H9 (cell line): ENCODE data around the gene COTL1. TPM values are rescaled to one million over a fixed set of nuclear protein-coding genes. Genes with fewer than 3 reads are reported as not detected.

Experiments used
- DNase-seq: peaks from one replicate; pipeline ENCODE4 v3.0.0-alpha.2; 2017
- H2AFZ ChIP-seq: one replicate; pipeline ENCODE4 v1.6.1; 2013; ENCODE audit warnings: mild to moderate bottlenecking, low read length, control low read depth, moderate library complexity
- H2AK5ac ChIP-seq: 2 replicates; pipeline ENCODE4 v1.6.1; 2013; ENCODE audit warnings: low read length, control low read depth, mixed read lengths; ENCODE audit not compliant: insufficient read length
- H2BK120ac ChIP-seq: one replicate; pipeline ENCODE4 v1.6.1; 2013; ENCODE audit warnings: low read depth, mild to moderate bottlenecking, low read length, control low read depth, inconsistent platforms; ENCODE audit not compliant: poor library complexity, severe bottlenecking
- H2BK12ac ChIP-seq: 2 replicates; pipeline ENCODE4 v1.6.1; 2013; ENCODE audit warnings: low read length, control low read depth, mixed read lengths, low read depth; ENCODE audit not compliant: insufficient read length
- H2BK15ac ChIP-seq: 2 replicates; pipeline ENCODE4 v1.6.1; 2013; ENCODE audit warnings: low read depth, low read length, control low read depth
- H2BK20ac ChIP-seq: one replicate; pipeline ENCODE4 v1.6.1; 2013; ENCODE audit warnings: low read depth, mild to moderate bottlenecking, low read length, control low read depth, inconsistent platforms; ENCODE audit not compliant: poor library complexity, severe bottlenecking
- H2BK5ac ChIP-seq: 2 replicates; pipeline ENCODE4 v1.6.1; 2013; ENCODE audit warnings: low read length, control low read depth, mixed read lengths; ENCODE audit not compliant: insufficient read length
- H3K14ac ChIP-seq: 2 replicates; pipeline ENCODE4 v1.6.1; 2013; ENCODE audit warnings: low read length, control low read depth; ENCODE audit not compliant: insufficient read depth
- H3K18ac ChIP-seq: 2 replicates; pipeline ENCODE4 v1.6.1; 2013; ENCODE audit warnings: low read depth, mild to moderate bottlenecking, mixed read lengths, low read length, control low read depth; ENCODE audit not compliant: insufficient read length
- H3K23ac ChIP-seq: 2 replicates; pipeline ENCODE4 v1.6.1; 2013; ENCODE audit warnings: low read length, control low read depth, mixed read lengths, low read depth; ENCODE audit not compliant: insufficient read length
- H3K23me2 ChIP-seq: 2 replicates; pipeline ENCODE4 v1.6.1; 2013; ENCODE audit warnings: low read depth, mild to moderate bottlenecking, mixed read lengths, low read length, control low read depth; ENCODE audit not compliant: insufficient read length, poor library complexity, severe bottlenecking
- H3K27ac ChIP-seq: 2 replicates; pipeline ENCODE4 v1.5.1; 2013; ENCODE audit warnings: low read length, control low read depth, mixed read lengths, low read depth; ENCODE audit not compliant: insufficient read length
- H3K27me3 ChIP-seq: 2 replicates; pipeline ENCODE4 v1.6.1; 2013; ENCODE audit warnings: low read length, control low read depth, inconsistent platforms; ENCODE audit not compliant: insufficient read depth
- H3K4ac ChIP-seq: 2 replicates; pipeline ENCODE4 v1.6.1; 2013; ENCODE audit warnings: low read depth, mild to moderate bottlenecking, control low read depth, inconsistent platforms, low read length, moderate library complexity
- H3K4me1 ChIP-seq: 2 replicates; pipeline ENCODE4 v1.6.1; 2013; ENCODE audit warnings: low read length, control low read depth, inconsistent platforms; ENCODE audit not compliant: insufficient read depth
- H3K4me2 ChIP-seq: 2 replicates; pipeline ENCODE4 v1.6.1; 2013; ENCODE audit warnings: low read length, control low read depth, mixed read lengths; ENCODE audit not compliant: insufficient read length, insufficient read depth
- H3K56ac ChIP-seq: 2 replicates; pipeline ENCODE4 v1.6.1; 2013; ENCODE audit warnings: low read depth, mild to moderate bottlenecking, mixed read lengths, low read length, control low read depth; ENCODE audit not compliant: insufficient read length
- H3K79me1 ChIP-seq: 2 replicates; pipeline ENCODE4 v1.6.1; 2013; ENCODE audit warnings: low read depth, mild to moderate bottlenecking, moderate library complexity, low read length, control low read depth, inconsistent platforms; ENCODE audit not compliant: insufficient read depth, poor library complexity, severe bottlenecking
- H3K79me2 ChIP-seq: 2 replicates; pipeline ENCODE4 v1.6.1; 2013; ENCODE audit warnings: low read length, control low read depth, inconsistent platforms; ENCODE audit not compliant: insufficient read depth
- H3K9ac ChIP-seq: 2 replicates; pipeline ENCODE4 v1.6.1; 2013; ENCODE audit warnings: low read length, control low read depth, mixed read lengths; ENCODE audit not compliant: insufficient read length; ENCODE audit errors: extremely low read depth
- H3K9me3 ChIP-seq: one replicate; pipeline ENCODE4 v1.6.1; 2013; ENCODE audit warnings: low read depth, low read length, inconsistent platforms; ENCODE audit not compliant: control insufficient read depth
- H3T11ph ChIP-seq: one replicate; pipeline ENCODE4 v1.6.1; 2013; ENCODE audit warnings: mild to moderate bottlenecking, low read length, control low read depth, inconsistent platforms
- H4K20me1 ChIP-seq: one replicate; pipeline ENCODE4 v1.6.1; 2013; ENCODE audit not compliant: control insufficient read depth, insufficient read length, insufficient read depth
- H4K5ac ChIP-seq: 2 replicates; pipeline ENCODE4 v1.6.1; 2013; ENCODE audit warnings: low read depth, mild to moderate bottlenecking, mixed read lengths, low read length, control low read depth; ENCODE audit not compliant: insufficient read length
- H4K8ac ChIP-seq: replicated peaks from 2 replicates; pipeline ENCODE4 v1.6.1; 2013; ENCODE audit warnings: low read length, control low read depth, mixed read lengths, low read depth; ENCODE audit not compliant: insufficient read length
- H4K91ac ChIP-seq: 2 replicates; pipeline ENCODE4 v1.6.1; 2013; ENCODE audit warnings: low read depth, mild to moderate bottlenecking, moderate library complexity, mixed read lengths, low read length, control low read depth; ENCODE audit not compliant: insufficient read length
- H3K27ac Mint-ChIP-seq, 3 experiments: 2 replicates in 2 of 3; 3 replicates in 1 of 3; pipeline ENCODE4 v1.8.0; 2020 to 2021; ENCODE audit warnings: mixed read lengths in 3 of 3, mild to moderate bottlenecking in 1 of 3, moderate library complexity in 1 of 3
- H3K27me3 Mint-ChIP-seq: 2 replicates; pipeline ENCODE4 v1.8.0; 2021; ENCODE audit warnings: low read depth, mild to moderate bottlenecking, moderate library complexity, mixed read lengths
- H3K36me3 Mint-ChIP-seq, 3 experiments: 2 replicates in 2 of 3; 3 replicates in 1 of 3; pipeline ENCODE4 v1.8.0; 2020 to 2021; ENCODE audit warnings: low read depth in 3 of 3, mixed read lengths in 3 of 3; ENCODE audit not compliant: insufficient read depth in 1 of 3
- H3K4me1 Mint-ChIP-seq, 2 experiments: 2 replicates each; pipeline ENCODE4 v1.8.0; 2020; ENCODE audit warnings: mixed read lengths in 2 of 2
- H3K4me3 Mint-ChIP-seq, 2 experiments: 2 replicates in 1 of 2; 3 replicates in 1 of 2; pipeline ENCODE4 v1.8.0; 2020 to 2021; ENCODE audit warnings: mild to moderate bottlenecking in 2 of 2, mixed read lengths in 2 of 2, moderate library complexity in 1 of 2
- H3K9me3 Mint-ChIP-seq, 2 experiments: 2 replicates in 1 of 2; 3 replicates in 1 of 2; pipeline ENCODE4 v1.8.0; 2020; ENCODE audit warnings: mild to moderate bottlenecking in 2 of 2, mixed read lengths in 2 of 2, moderate library complexity in 1 of 2
- WGBS: extraction: QIAGEN DNeasy Blood & Tissue Kit; methylation state at CpG from one replicate; pipeline ENCODE4 v1.1.7; 2013; ENCODE audit warnings: missing lambda C conversion rate, low lambda C conversion rate, mixed read lengths; ENCODE audit not compliant: insufficient read length; ENCODE audit errors: extremely low coverage; 5-methylcytosine and 5-hydroxymethylcytosine counted together
- total RNA-seq: library from RNA; stranded (reverse); gene quantifications from 2 replicates; pipeline ENCODE4 v1.2.1, GENCODE V29; 2021
- TF ChIP-seq, protein P1 (sequence below): fragments of 200-600 bp; sonication (generic); conservative IDR thresholded peaks from 3 replicates; pipeline ENCODE4 v1.8.0; 2021; ENCODE audit warnings: antibody characterized with exemption, mild to moderate bottlenecking

The COTL1 gene
- total RNA-seq, 1 experiment from 2014 or later: 81.4 TPM

- no peak overlapping the region for H3K27ac Mint-ChIP-seq
- no peak overlapping the region for H3K4me3 Mint-ChIP-seq
Observed at GRCh38 chr16:84534815-84535214, 83.1 kb downstream of the COTL1 start.

More at GRCh38 chr16:84534815-84535214, 83.1 kb downstream of the COTL1 start:
- Histone ChIP-seq H3K4ac (no peak overlapping the region), H4K8ac (no peak overlapping the region), H2BK15ac (no peak overlapping the region), H3K4me2 (no peak overlapping the region), H2BK12ac (no peak overlapping the region), H3T11ph (no peak overlapping the region), H2BK20ac (no peak overlapping the region), H3K56ac (no peak overlapping the region), H2BK5ac (no peak overlapping the region), H3K9me3 (no peaks in the 10 kb centered on the region), H3K14ac (no peak overlapping the region), H4K20me1 (no peaks in the 10 kb centered on the region), H3K18ac (peak overlapping the region; percentile 2), H4K91ac (no peak overlapping the region), H3K23me2 (no peaks in the 10 kb centered on the region), H3K79me2 (no peaks in the 10 kb centered on the region), H2BK120ac (no peak overlapping the region), H3K27ac (no peak overlapping the region), H3K27me3 (no peaks in the 10 kb centered on the region), H2AFZ (no peak overlapping the region), H3K79me1 (no peaks in the 10 kb centered on the region), H3K9ac (no peak overlapping the region), H2AK5ac (no peak overlapping the region), H3K4me1 (peaks cover 17% of the 10 kb centered on the region), H3K23ac (no peak overlapping the region), H4K5ac (no peak overlapping the region)
- Mint-ChIP-seq H3K4me1 (peaks cover 39 to 49% of the 10 kb centered on the region in 2 experiments), H3K9me3 (peaks cover 4 to 8% of the 10 kb centered on the region in 2 experiments; a peak in 3 of 5 replicates), H3K36me3 (peaks cover 1 to 8% (median 3%) of the 10 kb centered on the region in 3 experiments; a peak in 4 of 7 replicates), H3K27me3 (no peaks in the 10 kb centered on the region; the same call in none of the 2 replicates)
- DNase-seq: no peak
- TF ChIP-seq, protein P1, sequence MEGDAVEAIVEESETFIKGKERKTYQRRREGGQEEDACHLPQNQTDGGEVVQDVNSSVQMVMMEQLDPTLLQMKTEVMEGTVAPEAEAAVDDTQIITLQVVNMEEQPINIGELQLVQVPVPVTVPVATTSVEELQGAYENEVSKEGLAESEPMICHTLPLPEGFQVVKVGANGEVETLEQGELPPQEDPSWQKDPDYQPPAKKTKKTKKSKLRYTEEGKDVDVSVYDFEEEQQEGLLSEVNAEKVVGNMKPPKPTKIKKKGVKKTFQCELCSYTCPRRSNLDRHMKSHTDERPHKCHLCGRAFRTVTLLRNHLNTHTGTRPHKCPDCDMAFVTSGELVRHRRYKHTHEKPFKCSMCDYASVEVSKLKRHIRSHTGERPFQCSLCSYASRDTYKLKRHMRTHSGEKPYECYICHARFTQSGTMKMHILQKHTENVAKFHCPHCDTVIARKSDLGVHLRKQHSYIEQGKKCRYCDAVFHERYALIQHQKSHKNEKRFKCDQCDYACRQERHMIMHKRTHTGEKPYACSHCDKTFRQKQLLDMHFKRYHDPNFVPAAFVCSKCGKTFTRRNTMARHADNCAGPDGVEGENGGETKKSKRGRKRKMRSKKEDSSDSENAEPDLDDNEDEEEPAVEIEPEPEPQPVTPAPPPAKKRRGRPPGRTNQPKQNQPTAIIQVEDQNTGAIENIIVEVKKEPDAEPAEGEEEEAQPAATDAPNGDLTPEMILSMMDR: no peak
- WGBS: 100% methylated on average over 1 of the region's 5 CpGs
